CD1c-positive myeloid dendritic cell (primary cell): ENCODE data around the gene OBI1.

Experiments
- DNase-seq: peaks from one replicate; pipeline ENCODE4 v3.0.0-alpha.2; 2016; ENCODE audit errors: extremely low spot score

Gene OBI1

GRCh38 chr13:78602561-78603239 lies 56.3 kb downstream of the OBI1 start:
- DNase-seq: peak; percentile 38

- no peak for DNase-seq
These were observed 56.9 kb downstream of the OBI1 start for GRCh38 chr13:78601874-78602560.

GRCh38 chr13:78601124-78601873 lies 57.7 kb downstream of the OBI1 start:
- no peak for DNase-seq

- no peak for DNase-seq
These were observed 58.6 kb downstream of the OBI1 start for GRCh38 chr13:78600280-78600883.

- peak; percentile 38 for DNase-seq
These were observed 59.2 kb downstream of the OBI1 start for GRCh38 chr13:78599645-78600279.

- no peak for DNase-seq
These were observed 59.9 kb downstream of the OBI1 start for GRCh38 chr13:78598966-78599644.

GRCh38 chr13:78598116-78598781 lies 60.7 kb downstream of the OBI1 start:
- DNase-seq: no peak

- DNase-seq: no peak
These were observed 61.4 kb downstream of the OBI1 start for GRCh38 chr13:78597602-78597932.

GRCh38 chr13:78596736-78597601 lies 62.0 kb downstream of the OBI1 start:
- DNase-seq: no peak

- DNase-seq: no peak
These were observed 62.6 kb downstream of the OBI1 start for GRCh38 chr13:78596399-78596735.

- DNase-seq: no peak
These were observed 63.2 kb downstream of the OBI1 start for GRCh38 chr13:78595495-78596398.

GRCh38 chr13:78594456-78594975 lies 64.4 kb downstream of the OBI1 start:
- no peak for DNase-seq

- no peak for DNase-seq
These were observed 65.1 kb downstream of the OBI1 start for GRCh38 chr13:78593652-78594455.

- no peak for DNase-seq
These were observed 65.8 kb downstream of the OBI1 start for GRCh38 chr13:78593129-78593528.

GRCh38 chr13:78592584-78592983 lies 66.4 kb downstream of the OBI1 start:
- DNase-seq: no peak

GRCh38 chr13:78589206-78589605 lies 69.7 kb downstream of the OBI1 start:
- peak; percentile 37 for DNase-seq

GRCh38 chr13:78587395-78587794 lies 71.6 kb downstream of the OBI1 start:
- no peak for DNase-seq

GRCh38 chr13:78586706-78587105 lies 72.2 kb downstream of the OBI1 start:
- DNase-seq: no peak
